HFFc6 (cell line): Measurements from ENCODE around the gene NHSL1. TPM values are rescaled to one million over a fixed set of nuclear protein-coding genes. Genes with fewer than 3 reads are reported as not detected.

Source experiments
- DNase-seq: peaks from one replicate; pipeline ENCODE4 v3.0.0-alpha.2; 2018
- H3K27ac Mint-ChIP-seq: 2 replicates; pipeline ENCODE4 v1.8.0; 2020; ENCODE audit warnings: mild to moderate bottlenecking, mixed read lengths
- H3K27me3 Mint-ChIP-seq: 2 replicates; pipeline ENCODE4 v1.8.0; 2021; ENCODE audit warnings: mild to moderate bottlenecking, moderate library complexity, mixed read lengths; ENCODE audit not compliant: insufficient read depth
- H3K36me3 Mint-ChIP-seq: 2 replicates; pipeline ENCODE4 v1.8.0; 2021; ENCODE audit warnings: low read depth, mixed read lengths
- H3K4me1 Mint-ChIP-seq: 2 replicates; pipeline ENCODE4 v1.8.0; 2020; ENCODE audit warnings: low read depth, mixed read lengths
- H3K4me3 Mint-ChIP-seq: 2 replicates; pipeline ENCODE4 v1.8.0; 2020; ENCODE audit warnings: mild to moderate bottlenecking, moderate library complexity, mixed read lengths
- H3K9me3 Mint-ChIP-seq: 2 replicates; pipeline ENCODE4 v1.8.0; 2020; ENCODE audit warnings: mild to moderate bottlenecking, mixed read lengths
- CTCF ChIP-seq: fragments of 200-600 bp; sonication (generic); IDR thresholded peaks from 2 replicates; pipeline ENCODE4 v1.5.0; 2021; ENCODE audit warnings: antibody characterized with exemption, mild to moderate bottlenecking
- total RNA-seq, 6 experiments: library from RNA; stranded (reverse); fragmentation: NEBNext Ultra II Directional; extraction: Animal tissue kit (Norgen Biotek cat#: 25700); gene quantifications; 2 replicates in 1 of 6; 3 replicates in 5 of 6; pipeline ENCODE4 v1.2.3, GENCODE V29; 2021

Gene NHSL1
- total RNA-seq, 6 experiments from 2014 or later, result 4.4 to 12.3 (median 10.1) TPM

GRCh38 chr6:138431256-138432062 lies 67.8 kb downstream of the NHSL1 start:
- H3K9me3 Mint-ChIP-seq, result no peaks in the 10 kb centered on the region
- H3K4me3 Mint-ChIP-seq, result no peak overlapping the region
- no peaks in the 10 kb centered on the region; the same call in 1 of the 2 replicates for H3K27me3 Mint-ChIP-seq
- TF ChIP-seq CTCF, result no peak
- peaks cover 4% of the 10 kb centered on the region; the same call in 1 of the 2 replicates for H3K4me1 Mint-ChIP-seq
- no peak for DNase-seq
- H3K27ac Mint-ChIP-seq, result no peak overlapping the region
- no peaks in the 10 kb centered on the region for H3K36me3 Mint-ChIP-seq

- Mint-ChIP-seq H3K27me3 (no peaks in the 10 kb centered on the region; the same call in 1 of the 2 replicates), H3K27ac (no peak overlapping the region), H3K36me3 (no peaks in the 10 kb centered on the region), H3K4me3 (no peak overlapping the region), H3K9me3 (no peaks in the 10 kb centered on the region), H3K4me1 (peaks cover 4% of the 10 kb centered on the region; the same call in 1 of the 2 replicates)
- no peak for TF ChIP-seq CTCF
- no peak for DNase-seq
Measured at GRCh38 chr6:138430361-138431145, 68.7 kb downstream of the NHSL1 start.

- Mint-ChIP-seq H3K36me3 (no peaks in the 10 kb centered on the region), H3K9me3 (no peaks in the 10 kb centered on the region), H3K4me3 (no peak overlapping the region), H3K4me1 (peaks cover 4% of the 10 kb centered on the region; the same call in 1 of the 2 replicates), H3K27me3 (no peaks in the 10 kb centered on the region; the same call in 1 of the 2 replicates), H3K27ac (no peak overlapping the region)
- TF ChIP-seq CTCF, result no peak
- no peak for DNase-seq
Measured at GRCh38 chr6:138429761-138430160, 69.5 kb downstream of the NHSL1 start.

- DNase-seq, result peak; percentile 66
- peak; percentile 81 for TF ChIP-seq CTCF
- Mint-ChIP-seq H3K4me3 (no peak overlapping the region), H3K27ac (no peak overlapping the region), H3K36me3 (no peaks in the 10 kb centered on the region), H3K27me3 (no peaks in the 10 kb centered on the region; the same call in 1 of the 2 replicates), H3K4me1 (peaks cover 4% of the 10 kb centered on the region; the same call in 1 of the 2 replicates), H3K9me3 (no peaks in the 10 kb centered on the region)
Measured at GRCh38 chr6:138428944-138429598, 70.2 kb downstream of the NHSL1 start.

GRCh38 chr6:138427701-138428100 lies 71.6 kb downstream of the NHSL1 start:
- Mint-ChIP-seq H3K9me3 (no peaks in the 10 kb centered on the region), H3K4me1 (peaks cover 12% of the 10 kb centered on the region), H3K4me3 (no peak overlapping the region), H3K36me3 (no peaks in the 10 kb centered on the region), H3K27ac (no peak overlapping the region), H3K27me3 (no peaks in the 10 kb centered on the region; the same call in 1 of the 2 replicates)
- DNase-seq, result no peak
- TF ChIP-seq CTCF, result no peak
